GM21390 (cell line): ENCODE data around the gene KRTAP5-2.

ENCODE experiments used
- ATAC-seq: cut with Tn5 transposase; IDR thresholded peaks from one replicate; pipeline ENCODE4 v1.9.1; 2021; ENCODE audit not compliant: unreplicated experiment

The KRTAP5-2 gene

DNA sequence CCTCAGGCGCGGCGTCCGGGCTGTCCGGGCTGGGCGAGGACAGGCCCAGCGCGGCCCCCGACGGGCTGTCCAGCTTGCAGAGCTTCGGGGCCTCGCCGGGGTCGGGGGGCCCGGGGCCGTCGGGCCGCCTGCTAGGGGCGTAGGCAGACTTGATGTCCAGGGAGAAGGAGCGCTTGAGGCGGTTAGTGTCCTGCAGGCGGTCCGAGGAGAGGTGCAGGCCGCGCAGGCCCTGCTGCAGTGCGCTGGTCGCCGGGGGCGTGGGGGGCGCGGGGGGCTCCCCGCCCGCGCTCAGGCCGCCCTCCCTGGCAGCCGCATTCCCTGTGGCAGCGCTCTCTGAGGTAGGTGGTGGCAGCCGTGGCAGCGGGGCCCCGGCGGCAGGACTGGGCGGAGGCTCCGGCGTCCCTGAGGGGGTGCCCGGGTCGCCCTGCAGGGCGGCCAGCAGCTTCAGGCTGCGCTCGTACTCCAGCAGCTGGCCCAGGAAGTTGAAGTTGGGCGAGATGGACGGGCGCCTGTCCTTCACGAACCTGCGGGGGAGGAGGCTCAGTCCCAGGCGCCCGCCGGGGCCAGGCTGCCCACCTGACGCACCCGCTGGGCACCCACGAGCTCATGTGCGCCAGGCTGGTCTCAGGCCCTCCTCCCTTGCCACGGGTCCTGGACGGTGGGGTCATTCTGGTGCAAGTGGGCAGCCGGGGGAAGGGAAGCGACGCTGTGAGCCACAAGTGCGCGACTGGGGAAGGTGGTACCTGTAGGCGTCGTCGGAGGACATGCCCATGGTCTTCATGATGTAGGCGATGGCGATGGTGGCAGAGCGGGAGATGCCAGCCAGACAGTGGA is 40.8 kb downstream of the KRTAP5-2 start:
- ATAC-seq: no peak

DNA sequence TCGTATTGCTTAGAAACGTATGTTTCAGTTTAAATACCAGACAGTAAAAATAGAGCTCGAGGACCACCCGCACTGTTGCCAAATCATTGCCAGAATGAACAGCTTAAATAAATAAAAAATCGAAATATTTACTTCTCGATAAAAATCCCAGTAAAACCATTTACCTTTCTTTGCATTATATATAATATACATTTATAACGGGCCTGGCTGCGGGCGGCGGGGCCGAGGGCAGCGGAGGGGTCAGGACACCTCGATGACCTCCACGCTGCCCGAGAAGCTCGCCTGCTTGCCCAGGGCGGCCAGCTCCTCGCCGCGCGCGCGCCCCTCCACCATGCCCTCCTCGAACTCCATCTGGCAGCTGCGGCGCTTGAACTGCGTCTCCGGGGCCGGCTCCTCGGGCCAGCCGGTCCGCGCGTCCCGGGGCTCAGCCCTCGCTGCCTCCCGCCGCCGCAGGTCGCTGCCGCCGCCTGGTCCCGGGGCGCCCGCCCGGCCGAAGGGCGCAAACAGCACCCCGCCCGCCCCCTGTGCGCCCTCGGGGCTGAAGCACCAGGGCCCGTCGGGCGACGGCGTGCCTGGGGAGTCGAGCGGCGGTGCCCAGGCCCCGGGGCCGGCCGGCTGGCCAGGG is 41.7 kb downstream of the KRTAP5-2 start:
- ATAC-seq: no peak

DNA sequence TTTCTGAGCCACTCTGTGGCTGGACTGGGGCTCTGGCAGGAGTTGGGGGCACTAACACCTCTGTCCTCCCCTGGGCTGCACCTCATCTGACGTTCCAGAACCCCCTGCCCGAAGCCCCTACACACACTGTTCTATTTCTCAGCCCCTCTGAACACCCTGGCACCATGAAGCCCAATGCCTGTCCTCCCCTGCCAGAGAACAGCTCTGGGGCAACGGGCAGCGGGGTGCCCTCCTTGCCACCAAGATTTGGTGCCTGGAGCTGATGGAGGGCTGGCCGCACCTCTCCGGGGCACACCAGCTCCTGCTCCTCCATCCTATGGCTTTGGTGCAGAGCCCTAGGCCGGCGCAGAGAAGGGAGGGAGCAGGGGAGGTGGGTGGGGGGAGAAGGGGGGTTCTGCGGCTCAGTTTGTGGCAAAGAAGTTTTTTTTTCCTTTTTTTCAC is 42.4 kb downstream of the KRTAP5-2 start:
- no peak for ATAC-seq

DNA sequence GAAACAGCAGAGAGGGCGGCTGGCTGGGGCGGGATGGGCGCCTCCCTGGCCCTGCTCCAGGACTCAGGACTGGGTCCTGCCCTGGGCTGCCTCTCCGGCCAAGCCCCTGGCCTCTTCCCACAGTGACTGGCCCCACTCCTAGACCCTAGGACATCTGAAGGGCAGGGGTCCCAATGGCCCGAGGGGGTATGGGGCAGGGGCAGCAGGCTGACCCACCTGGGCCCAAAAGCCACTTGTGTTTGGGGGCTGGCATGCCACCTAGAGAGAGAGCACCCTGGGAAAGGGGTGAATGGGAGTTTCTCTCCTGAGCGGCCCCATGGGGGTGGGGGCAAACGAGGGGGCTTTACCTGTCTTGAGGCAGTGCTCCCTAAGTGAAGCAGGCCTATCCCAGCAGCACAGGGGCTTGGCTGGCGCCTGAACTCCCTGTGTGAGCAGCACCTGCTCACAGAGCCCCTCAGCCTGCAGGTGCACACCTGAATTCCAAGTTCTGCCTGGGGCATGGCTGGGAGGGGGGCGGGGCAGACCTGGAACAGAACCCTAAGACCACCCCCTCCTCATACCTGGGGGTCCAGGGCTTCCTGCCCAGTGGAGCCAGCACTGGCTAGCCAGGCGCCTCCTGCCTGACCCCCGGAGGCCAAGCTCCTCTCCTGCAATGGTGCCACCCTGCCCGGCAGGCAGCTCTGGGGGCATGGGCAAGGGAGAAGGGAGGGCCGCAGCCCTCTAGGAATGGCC is 42.9 kb downstream of the KRTAP5-2 start:
- no peak for ATAC-seq

DNA sequence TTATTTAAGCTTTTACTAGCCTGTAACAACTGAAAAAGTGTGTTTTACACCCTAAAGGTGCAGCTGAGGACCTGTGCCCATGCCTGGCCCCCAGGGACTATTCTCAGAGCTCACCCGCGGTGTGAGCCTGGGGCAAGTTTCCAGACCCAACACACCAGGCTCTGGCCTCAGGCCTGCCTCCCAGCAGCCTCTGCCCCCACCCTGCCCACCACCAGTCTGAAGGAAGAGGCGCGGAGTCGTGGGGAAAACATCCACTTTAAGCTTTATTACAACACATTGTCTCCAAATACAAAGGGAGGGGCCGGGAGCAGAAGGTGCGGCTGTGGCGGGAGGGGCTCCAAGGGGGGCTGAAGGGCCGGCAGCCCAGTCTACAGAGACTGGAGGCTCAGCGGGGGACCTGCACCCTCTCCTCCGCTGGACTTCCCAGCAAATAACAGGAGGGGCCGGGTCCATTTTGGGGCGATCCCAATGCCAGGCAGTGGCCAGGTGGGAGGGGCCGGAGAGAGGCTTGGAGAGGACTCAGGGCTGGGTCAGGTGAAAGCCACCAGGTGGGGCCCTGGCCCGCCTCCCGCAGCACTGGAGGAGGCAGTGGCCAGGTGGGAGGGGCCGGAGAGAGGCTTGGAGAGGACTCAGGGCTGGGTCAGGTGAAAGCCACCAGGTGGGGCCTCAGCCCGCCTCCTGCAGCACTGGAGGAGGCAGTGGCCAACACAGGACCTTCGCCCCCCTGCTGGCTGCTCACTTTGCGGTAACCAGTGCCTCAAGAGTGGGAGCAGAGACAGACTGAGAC is 44.1 kb downstream of the KRTAP5-2 start:
- ATAC-seq: no peak

DNA sequence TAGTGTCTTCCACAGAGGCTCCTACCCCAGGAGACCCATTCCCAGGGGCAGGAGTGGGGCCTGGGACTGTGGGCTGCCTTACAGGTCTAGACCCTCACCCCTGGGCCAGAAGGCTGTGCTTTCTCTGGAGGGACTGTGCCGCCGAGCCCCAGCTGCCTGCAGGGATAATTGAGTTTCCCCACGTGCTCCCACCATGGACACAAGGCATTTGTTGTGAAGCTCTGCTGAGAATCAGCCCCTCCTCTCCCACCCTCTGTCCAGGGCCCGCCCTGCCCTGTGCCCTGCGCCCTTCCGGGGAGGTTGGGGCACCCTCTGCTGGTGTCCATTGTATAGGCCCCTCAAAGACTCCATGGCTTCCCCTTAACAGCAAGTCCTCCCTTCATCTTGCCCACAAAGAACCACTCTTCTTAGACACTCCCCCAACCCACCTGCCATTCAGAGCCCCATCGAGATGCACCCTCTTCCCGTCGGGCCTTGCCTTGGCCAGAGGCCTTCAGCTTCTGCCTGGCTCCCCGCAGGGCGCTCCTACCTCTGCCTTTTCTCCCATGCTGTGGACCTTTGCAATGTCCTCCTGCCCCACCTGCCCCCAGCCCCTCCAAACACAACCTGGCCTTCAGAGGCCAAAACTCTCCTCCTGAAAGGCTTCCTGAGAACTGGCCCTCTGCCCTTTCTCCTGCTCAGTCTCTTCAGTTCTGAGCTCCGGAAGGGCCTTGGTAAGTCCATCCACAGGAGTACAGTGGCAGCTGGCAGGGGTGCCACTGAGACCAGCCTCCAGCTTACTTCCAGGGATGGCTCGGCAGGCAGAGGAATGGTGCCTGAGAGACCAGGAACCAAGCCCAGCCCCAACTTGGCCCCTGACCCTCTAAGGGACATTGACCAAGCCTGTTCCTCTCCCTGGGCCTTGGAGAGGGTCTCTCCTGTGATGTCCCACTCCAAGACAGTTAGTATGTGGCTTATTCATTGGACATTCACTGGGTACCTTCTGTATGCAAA is 48.5 kb downstream of the KRTAP5-2 start:
- ATAC-seq: no peak

DNA sequence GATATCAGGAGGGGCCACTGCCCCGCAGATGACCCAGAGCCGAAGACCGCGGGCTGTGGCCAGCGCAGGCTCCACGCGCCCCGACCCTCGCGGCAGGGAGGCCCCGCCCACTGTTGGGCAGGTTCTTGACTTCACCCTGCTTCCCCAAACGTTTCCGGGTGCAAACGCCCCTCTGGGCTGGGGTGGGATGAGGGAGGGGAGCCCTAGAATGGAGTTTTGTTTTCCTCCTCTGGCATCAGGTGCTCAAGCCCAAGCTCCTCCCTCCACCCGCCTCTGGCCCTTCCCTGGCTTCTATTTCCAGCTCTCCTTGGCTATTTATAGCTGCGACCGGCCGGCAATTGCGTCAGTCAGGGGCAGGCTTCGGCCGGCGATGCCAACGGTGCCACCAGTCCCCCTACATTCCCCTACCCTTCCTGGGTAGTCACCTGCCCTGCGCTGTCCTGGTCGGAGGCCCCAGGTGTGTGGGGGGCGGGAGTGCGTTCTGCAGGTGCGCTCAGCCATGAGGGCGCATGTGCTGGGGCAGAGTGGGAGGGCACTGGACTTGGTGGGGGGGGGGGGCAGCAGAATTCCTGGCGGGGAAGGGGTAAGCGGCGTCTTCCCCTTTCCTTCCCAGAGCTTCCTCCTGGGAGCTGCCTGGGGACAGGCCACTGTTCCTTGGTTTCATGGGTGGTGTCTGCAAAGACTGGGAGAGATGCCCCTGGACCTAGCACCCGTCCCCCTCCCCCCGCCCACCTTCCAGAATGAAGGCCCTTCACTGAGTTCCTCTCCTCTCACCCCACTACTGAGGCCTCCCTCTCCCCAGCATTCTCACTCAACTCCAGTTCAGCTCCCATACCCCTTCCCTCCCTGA is 49.6 kb downstream of the KRTAP5-2 start:
- ATAC-seq: no peak

DNA sequence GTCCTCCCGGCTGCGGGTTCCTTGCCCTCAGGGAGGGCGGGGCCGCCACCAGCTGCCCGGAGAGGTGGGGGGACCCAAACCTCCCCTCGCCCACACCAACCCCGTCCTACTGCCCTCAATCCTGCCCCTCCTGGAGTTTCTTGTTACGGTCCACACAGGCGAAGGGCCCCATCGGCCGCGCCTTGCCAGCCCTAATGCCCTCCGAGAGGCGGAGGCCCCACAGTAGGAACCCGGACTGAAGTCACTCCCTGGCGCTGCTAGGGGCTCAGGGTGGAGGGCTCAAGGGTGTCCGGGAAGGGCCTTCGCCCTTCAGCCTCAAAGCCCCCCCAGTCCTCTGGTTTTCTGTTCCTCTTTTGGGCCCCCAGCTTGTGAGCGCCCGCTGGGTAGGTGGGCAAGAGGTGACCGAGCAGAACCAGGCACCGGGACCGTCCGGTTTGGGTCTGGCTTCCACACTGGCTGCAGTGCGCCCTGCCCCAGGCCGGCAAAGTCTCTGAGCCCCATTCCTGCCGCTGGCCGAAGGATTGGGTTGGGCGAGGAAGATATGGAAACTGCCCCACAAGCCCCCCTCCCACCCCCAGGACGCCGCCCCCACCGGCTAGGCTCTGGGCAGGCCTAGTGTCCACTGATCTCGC is 50.5 kb downstream of the KRTAP5-2 start:
- ATAC-seq: no peak
